K562 (cell line): Measurements from ENCODE around the gene SH3D21. TPM values are rescaled to one million over a fixed set of nuclear protein-coding genes. Genes with fewer than 3 reads are reported as not detected.

Experiments
- ARID1B ChIP-seq: fragments of 450-650 bp; IDR thresholded peaks from 2 replicates; pipeline ENCODE4 v1.6.1; 2016; ENCODE audit warnings: antibody characterized with exemption, mild to moderate bottlenecking, inconsistent platforms
- ETV5 ChIP-seq: sonication (generic); formaldehyde crosslinking; IDR thresholded peaks from 2 replicates; pipeline ENCODE4 v1.4.0; 2020; ENCODE audit warnings: low read depth, mild to moderate bottlenecking, missing genetic modification reagents
- FOXM1 ChIP-seq, 2 experiments: fragments of 450-650 bp in 1 of 2; sonication (generic) in 1 of 2; formaldehyde crosslinking in 1 of 2; IDR thresholded peaks; 2 replicates each; pipeline versions ENCODE4 v1.6.1 to v1.9.0; 2017 to 2022; ENCODE audit warnings: low read depth in 2 of 2, mild to moderate bottlenecking in 2 of 2, missing genetic modification reagents in 1 of 2, moderate library complexity in 1 of 2
- HMGN3 ChIP-seq: IDR thresholded peaks from 2 replicates; pipeline ENCODE4 v1.6.1; 2011; ENCODE audit warnings: borderline replicate concordance, low read depth, mild to moderate bottlenecking, mixed read lengths, low read length; ENCODE audit not compliant: insufficient read length; ENCODE audit errors: extremely low read depth
- ILF3 ChIP-seq: fragments of 450-650 bp; IDR thresholded peaks from 2 replicates; pipeline ENCODE4 v1.6.1; 2018; ENCODE audit warnings: antibody characterized with exemption, mild to moderate bottlenecking, moderate library complexity, borderline replicate concordance
- KDM5B ChIP-seq: fragments of 200-600 bp; sonication (generic); IDR thresholded peaks from 2 replicates; pipeline ENCODE4 v1.6.1; 2012; ENCODE audit warnings: low read depth, mild to moderate bottlenecking, moderate library complexity, low read length, control low read depth, inconsistent platforms; ENCODE audit not compliant: insufficient replicate concordance
- MECOM ChIP-seq: fragments of 250-450 bp; sonication (Bioruptor Pico); IDR thresholded peaks from 2 replicates; pipeline ENCODE4 v1.8.0; 2022; ENCODE audit warnings: inconsistent platforms
- MEF2D ChIP-seq: conservative IDR thresholded peaks from 2 replicates; pipeline ENCODE4 v1.6.1; 2016; ENCODE audit warnings: low read depth, missing genetic modification characterization, missing compliant biosample characterization
- NFATC3 ChIP-seq: fragments of 450-650 bp; IDR thresholded peaks from 2 replicates; pipeline ENCODE4 v1.6.1; 2017; ENCODE audit warnings: mild to moderate bottlenecking
- PTBP1 ChIP-seq: fragments of 200-400 bp; formaldehyde crosslinking; IDR thresholded peaks from 2 replicates; pipeline ENCODE4 v1.6.1; 2017; ENCODE audit warnings: low read depth, low read length
- RBBP5 ChIP-seq: fragments of 200-600 bp; sonication (generic); IDR thresholded peaks from 2 replicates; pipeline ENCODE4 v1.6.1; 2012; ENCODE audit warnings: borderline replicate concordance, mild to moderate bottlenecking, low read length, control low read depth, inconsistent platforms; ENCODE audit not compliant: insufficient read depth, poor library complexity, severe bottlenecking
- SRSF9 ChIP-seq: fragments of 200-400 bp; formaldehyde crosslinking; IDR thresholded peaks from 2 replicates; pipeline ENCODE4 v1.6.1; 2017; ENCODE audit warnings: low read depth, low read length, borderline replicate concordance
- TEAD1 ChIP-seq, 2 experiments: fragments of 450-650 bp in 1 of 2; sonication (generic) in 1 of 2; formaldehyde crosslinking; IDR thresholded peaks; 2 replicates each; pipeline versions ENCODE4 v1.4.0 to v1.8.0; 2020 to 2022; ENCODE audit warnings: mild to moderate bottlenecking in 2 of 2, missing genetic modification reagents in 1 of 2
- TEAD2 ChIP-seq: fragments of 450-650 bp; IDR thresholded peaks from 2 replicates; pipeline ENCODE4 v1.6.1; 2016; ENCODE audit warnings: missing genetic modification characterization, control low read depth, missing compliant biosample characterization
- ZNF589 ChIP-seq: fragments of 200-800 bp; sonication (Bioruptor generic); IDR thresholded peaks from 2 replicates; pipeline ENCODE4 v1.6.1; 2016; ENCODE audit warnings: low read depth, missing genetic modification characterization, missing compliant biosample characterization
- polyA plus RNA-seq, 8 experiments: library from polyadenylated mRNA; depleted of rRNA in 4 of 8; stranded (reverse) in 5 of 8; unstranded in 3 of 8; fragments of >200 nt; fragmentation: Nextera tagmentation in 2 of 8; fragmentation: Illumina TruSeq in 1 of 8; extraction: Ambion mirVana in 2 of 8; extraction: Trizol in 1 of 8; gene quantifications; 2 replicates each; pipeline versions ENCODE4 v1.2.1 to v1.2.3, GENCODE V29; 2011 to 2014; ENCODE audit warnings: inconsistent platforms in 1 of 8, missing spikeins in 1 of 8
- total RNA-seq, 7 experiments: library from RNA; depleted of rRNA in 6 of 7; stranded (reverse); fragments of >200 nt in 6 of 7; fragmentation: Illumina TruSeq in 2 of 7; extraction: Trizol in 2 of 7; gene quantifications; 2 replicates each; pipeline versions ENCODE4 v1.2.1 to v1.2.3, GENCODE V29; 2011 to 2021; ENCODE audit warnings: low replicate concordance in 1 of 7
- TF ChIP-seq, protein P1 (sequence below), 2 experiments: fragments of 150-350 bp in 1 of 2; IDR thresholded peaks; 2 replicates each; pipeline ENCODE4 v1.6.1; 2012 to 2016; ENCODE audit warnings: low read depth in 2 of 2, low read length in 2 of 2, mild to moderate bottlenecking in 1 of 2, moderate library complexity in 1 of 2
- TF ChIP-seq, protein P2 (sequence below): sonication (generic); formaldehyde crosslinking; IDR thresholded peaks from 2 replicates; pipeline ENCODE4 v1.8.1; 2023; ENCODE audit warnings: mild to moderate bottlenecking, missing genetic modification reagents
- TF ChIP-seq, protein P3 (sequence below): fragments of 250-450 bp; sonication (Bioruptor Pico); IDR thresholded peaks from 2 replicates; pipeline ENCODE4 v1.5.0; 2020; ENCODE audit warnings: mild to moderate bottlenecking, borderline replicate concordance

Gene SH3D21
- total and polyA plus RNA-seq, 9 of the 15 experiments (the other 6 are each of a cell fraction or from before 2014, with no cell fraction given) = 0.01 to 4.7 (median 1.8) TPM

DNA sequence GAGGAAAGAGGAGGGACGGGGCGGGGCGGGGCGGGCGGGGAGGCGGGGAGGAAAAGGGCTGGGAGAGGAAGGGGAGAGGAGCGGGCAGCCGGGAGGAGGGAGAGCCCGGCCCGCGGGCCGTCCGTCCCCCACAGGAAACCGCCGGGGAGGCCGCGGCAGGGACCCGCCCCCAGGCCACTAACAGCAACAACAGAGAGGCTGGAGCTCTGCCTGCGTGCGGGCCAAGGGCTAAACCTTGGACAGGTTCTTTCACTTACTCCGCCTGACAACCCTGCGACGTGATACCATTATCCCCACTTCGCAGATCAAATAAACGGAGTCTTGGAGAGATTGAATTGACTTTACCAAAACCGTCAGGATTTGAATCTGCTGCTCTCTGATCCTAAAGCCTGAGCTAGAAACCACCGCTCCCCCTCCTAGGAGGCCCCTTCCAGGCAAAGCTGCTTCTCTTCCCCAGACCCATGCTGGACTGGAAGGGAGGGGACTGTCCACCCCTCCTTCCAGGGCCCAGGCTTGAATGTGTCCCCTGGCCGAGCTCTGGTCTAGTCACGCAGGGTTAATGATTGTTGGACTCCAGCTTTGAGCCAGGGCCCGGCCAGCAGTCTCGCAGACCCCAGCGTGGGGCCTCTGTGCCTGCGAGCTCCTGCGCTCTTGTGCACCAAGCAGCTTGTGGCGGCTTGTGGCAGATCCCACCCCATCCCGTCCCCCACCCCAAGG, 17.6 kb downstream of the SH3D21 start, which contains the start of gene EVA1B (continued):
- TF ChIP-seq HMGN3 (peak; percentile 50), FOXM1 (IDR thresholded peaks at IDR 0.05; ENCODE audit: low read depth) (peak; percentile 38; the same call in 1 of the 2 replicates), FOXM1 (CRISPR knock-in tag; IDR thresholded peaks at IDR 0.05; ENCODE audit: low read depth) (no peak), ZNF589 (CRISPR knock-in tag) (no peak), MEF2D (peak; percentile 69; the same call in 1 of the 2 replicates), KDM5B (peak; percentile 28), ARID1B (0 out of 2 replicates have a peak, but pooled peaks have one; percentile 3), NFATC3 (no peak), ILF3 (no peak), TEAD1 (CRISPR knock-in tag; IDR thresholded peaks at IDR 0.05) (0 out of 4 replicates have a peak, but pooled peaks of 1 of the 2 experiments have one; percentile 55), MECOM (CRISPR knock-in tag) (no peak), SRSF9 (no peak), TEAD2 (tag) (no peak), PTBP1 (peak; percentile 76; the same call in 1 of the 2 replicates), RBBP5 (no peak), ETV5 (CRISPR knock-in tag) (no peak)
- TF ChIP-seq, protein P1, sequence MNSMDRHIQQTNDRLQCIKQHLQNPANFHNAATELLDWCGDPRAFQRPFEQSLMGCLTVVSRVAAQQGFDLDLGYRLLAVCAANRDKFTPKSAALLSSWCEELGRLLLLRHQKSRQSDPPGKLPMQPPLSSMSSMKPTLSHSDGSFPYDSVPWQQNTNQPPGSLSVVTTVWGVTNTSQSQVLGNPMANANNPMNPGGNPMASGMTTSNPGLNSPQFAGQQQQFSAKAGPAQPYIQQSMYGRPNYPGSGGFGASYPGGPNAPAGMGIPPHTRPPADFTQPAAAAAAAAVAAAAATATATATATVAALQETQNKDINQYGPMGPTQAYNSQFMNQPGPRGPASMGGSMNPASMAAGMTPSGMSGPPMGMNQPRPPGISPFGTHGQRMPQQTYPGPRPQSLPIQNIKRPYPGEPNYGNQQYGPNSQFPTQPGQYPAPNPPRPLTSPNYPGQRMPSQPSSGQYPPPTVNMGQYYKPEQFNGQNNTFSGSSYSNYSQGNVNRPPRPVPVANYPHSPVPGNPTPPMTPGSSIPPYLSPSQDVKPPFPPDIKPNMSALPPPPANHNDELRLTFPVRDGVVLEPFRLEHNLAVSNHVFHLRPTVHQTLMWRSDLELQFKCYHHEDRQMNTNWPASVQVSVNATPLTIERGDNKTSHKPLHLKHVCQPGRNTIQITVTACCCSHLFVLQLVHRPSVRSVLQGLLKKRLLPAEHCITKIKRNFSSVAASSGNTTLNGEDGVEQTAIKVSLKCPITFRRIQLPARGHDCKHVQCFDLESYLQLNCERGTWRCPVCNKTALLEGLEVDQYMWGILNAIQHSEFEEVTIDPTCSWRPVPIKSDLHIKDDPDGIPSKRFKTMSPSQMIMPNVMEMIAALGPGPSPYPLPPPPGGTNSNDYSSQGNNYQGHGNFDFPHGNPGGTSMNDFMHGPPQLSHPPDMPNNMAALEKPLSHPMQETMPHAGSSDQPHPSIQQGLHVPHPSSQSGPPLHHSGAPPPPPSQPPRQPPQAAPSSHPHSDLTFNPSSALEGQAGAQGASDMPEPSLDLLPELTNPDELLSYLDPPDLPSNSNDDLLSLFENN (IDR thresholded peaks at IDR 0.05; ENCODE audit: low read depth in 2 of 2, low read length in 2 of 2) = no peak
- TF ChIP-seq, protein P2, sequence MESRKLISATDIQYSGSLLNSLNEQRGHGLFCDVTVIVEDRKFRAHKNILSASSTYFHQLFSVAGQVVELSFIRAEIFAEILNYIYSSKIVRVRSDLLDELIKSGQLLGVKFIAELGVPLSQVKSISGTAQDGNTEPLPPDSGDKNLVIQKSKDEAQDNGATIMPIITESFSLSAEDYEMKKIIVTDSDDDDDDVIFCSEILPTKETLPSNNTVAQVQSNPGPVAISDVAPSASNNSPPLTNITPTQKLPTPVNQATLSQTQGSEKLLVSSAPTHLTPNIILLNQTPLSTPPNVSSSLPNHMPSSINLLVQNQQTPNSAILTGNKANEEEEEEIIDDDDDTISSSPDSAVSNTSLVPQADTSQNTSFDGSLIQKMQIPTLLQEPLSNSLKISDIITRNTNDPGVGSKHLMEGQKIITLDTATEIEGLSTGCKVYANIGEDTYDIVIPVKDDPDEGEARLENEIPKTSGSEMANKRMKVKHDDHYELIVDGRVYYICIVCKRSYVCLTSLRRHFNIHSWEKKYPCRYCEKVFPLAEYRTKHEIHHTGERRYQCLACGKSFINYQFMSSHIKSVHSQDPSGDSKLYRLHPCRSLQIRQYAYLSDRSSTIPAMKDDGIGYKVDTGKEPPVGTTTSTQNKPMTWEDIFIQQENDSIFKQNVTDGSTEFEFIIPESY (CRISPR knock-in tag) = peak; percentile 89; the same call in 1 of the 2 replicates
- TF ChIP-seq, protein P3, sequence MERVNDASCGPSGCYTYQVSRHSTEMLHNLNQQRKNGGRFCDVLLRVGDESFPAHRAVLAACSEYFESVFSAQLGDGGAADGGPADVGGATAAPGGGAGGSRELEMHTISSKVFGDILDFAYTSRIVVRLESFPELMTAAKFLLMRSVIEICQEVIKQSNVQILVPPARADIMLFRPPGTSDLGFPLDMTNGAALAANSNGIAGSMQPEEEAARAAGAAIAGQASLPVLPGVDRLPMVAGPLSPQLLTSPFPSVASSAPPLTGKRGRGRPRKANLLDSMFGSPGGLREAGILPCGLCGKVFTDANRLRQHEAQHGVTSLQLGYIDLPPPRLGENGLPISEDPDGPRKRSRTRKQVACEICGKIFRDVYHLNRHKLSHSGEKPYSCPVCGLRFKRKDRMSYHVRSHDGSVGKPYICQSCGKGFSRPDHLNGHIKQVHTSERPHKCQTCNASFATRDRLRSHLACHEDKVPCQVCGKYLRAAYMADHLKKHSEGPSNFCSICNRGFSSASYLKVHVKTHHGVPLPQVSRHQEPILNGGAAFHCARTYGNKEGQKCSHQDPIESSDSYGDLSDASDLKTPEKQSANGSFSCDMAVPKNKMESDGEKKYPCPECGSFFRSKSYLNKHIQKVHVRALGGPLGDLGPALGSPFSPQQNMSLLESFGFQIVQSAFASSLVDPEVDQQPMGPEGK (CRISPR knock-in tag) = peak; percentile 28; the same call in 1 of the 2 replicates
